ENCODE results near the gene GPC6. TPM values are rescaled to one million over a fixed set of nuclear protein-coding genes. Genes with fewer than 3 reads are reported as not detected.

GPC6 gene
- total and polyA plus RNA-seq, 2 donors (not counting 3 experiments of a cell fraction or from before 2014, with no cell fraction given) = 0.01 TPM; not detected in 1

DNA sequence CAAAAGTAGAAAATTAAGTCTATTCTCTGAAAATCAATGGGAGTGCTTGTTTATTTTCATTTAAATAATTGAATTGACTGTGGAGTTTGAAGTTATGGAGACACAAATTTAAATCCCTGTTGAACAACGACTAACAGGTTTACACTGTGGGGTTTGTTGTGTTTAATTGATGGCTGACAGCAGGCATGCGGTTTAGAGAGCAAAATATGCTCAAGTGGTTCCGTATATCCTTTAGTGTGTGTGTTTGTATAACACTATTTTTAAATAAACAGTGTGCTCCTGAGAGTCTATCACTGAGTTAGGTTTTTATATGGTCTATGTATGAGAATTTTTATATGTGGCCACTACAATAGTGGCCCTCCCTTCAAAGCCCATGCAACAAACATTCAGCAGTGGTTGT lies 332.0 kb downstream of the GPC6 start:
- Histone ChIP-seq H3K9ac (replicated peaks; ENCODE audit: extremely low read depth, insufficient read depth, low read length) (no peak overlapping the region), H2AFZ (ENCODE audit: low read depth, low read length) (no peak overlapping the region), H3K9me3 (replicated peaks; ENCODE audit: control insufficient read depth, insufficient read depth, low read length) (peaks cover 2% of the 10 kb centered on the region), H3K9me1 (replicated peaks; ENCODE audit: control insufficient read depth, extremely low read depth, insufficient read depth, low read length) (no peaks in the 10 kb centered on the region), H3K4me3 (replicated peaks in 1 of 3; ENCODE audit: insufficient read depth in 1 of 3, low read depth in 1 of 3, low read length in 3 of 3) (no peak overlapping the region), H3K79me2 (ENCODE audit: control insufficient read depth, insufficient read depth, low read length) (no peaks in the 10 kb centered on the region), H3K4me2 (ENCODE audit: insufficient read depth, low read length) (no peak overlapping the region), H3K4me1 (ENCODE audit: control insufficient read depth, extremely low read depth, insufficient read depth, low read length) (no peaks in the 10 kb centered on the region), H3K27ac (ENCODE audit: insufficient read depth, low read depth, low read length) (no peak overlapping the region), H3K27me3 (ENCODE audit: control insufficient read depth in 2 of 2, insufficient read depth in 2 of 2, low read length in 2 of 2) (no peaks in the 10 kb centered on the region), H4K20me1 (replicated peaks; ENCODE audit: control insufficient read depth, extremely low read depth, insufficient read depth, low read length) (no peaks in the 10 kb centered on the region), H3K36me3 (ENCODE audit: control insufficient read depth in 2 of 2, extremely low read depth in 1 of 2, insufficient read depth in 2 of 2, low read length in 2 of 2) (no peaks in the 10 kb centered on the region)
- dilution Hi-C loops (cut with MboI; ENCODE audit: extremely low pct_ligation_motif_present, low sequenced_read_pairs) (no loop called here), intact Hi-C loops (cut with micrococcal nuclease) (no loop called here)
- TF ChIP-seq POLR2A (IDR thresholded peaks at IDR 0.05; ENCODE audit: low read depth, low read length) = no peak
- no peak for TF ChIP-seq POLR2AphosphoS5 (IDR thresholded peaks at IDR 0.05; ENCODE audit: insufficient read depth, low read depth, low read length)
- TF ChIP-seq, protein P1, sequence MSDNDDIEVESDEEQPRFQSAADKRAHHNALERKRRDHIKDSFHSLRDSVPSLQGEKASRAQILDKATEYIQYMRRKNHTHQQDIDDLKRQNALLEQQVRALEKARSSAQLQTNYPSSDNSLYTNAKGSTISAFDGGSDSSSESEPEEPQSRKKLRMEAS (IDR thresholded peaks at IDR 0.05; ENCODE audit: insufficient read depth, insufficient read length) = no peak
- TF ChIP-seq, protein P2, sequence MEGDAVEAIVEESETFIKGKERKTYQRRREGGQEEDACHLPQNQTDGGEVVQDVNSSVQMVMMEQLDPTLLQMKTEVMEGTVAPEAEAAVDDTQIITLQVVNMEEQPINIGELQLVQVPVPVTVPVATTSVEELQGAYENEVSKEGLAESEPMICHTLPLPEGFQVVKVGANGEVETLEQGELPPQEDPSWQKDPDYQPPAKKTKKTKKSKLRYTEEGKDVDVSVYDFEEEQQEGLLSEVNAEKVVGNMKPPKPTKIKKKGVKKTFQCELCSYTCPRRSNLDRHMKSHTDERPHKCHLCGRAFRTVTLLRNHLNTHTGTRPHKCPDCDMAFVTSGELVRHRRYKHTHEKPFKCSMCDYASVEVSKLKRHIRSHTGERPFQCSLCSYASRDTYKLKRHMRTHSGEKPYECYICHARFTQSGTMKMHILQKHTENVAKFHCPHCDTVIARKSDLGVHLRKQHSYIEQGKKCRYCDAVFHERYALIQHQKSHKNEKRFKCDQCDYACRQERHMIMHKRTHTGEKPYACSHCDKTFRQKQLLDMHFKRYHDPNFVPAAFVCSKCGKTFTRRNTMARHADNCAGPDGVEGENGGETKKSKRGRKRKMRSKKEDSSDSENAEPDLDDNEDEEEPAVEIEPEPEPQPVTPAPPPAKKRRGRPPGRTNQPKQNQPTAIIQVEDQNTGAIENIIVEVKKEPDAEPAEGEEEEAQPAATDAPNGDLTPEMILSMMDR (IDR thresholded peaks at IDR 0.05; ENCODE audit: extremely low read depth in 1 of 2, insufficient read depth in 1 of 2, low read depth in 1 of 2, low read length in 2 of 2) = no peak
- TF ChIP-seq MYC (IDR thresholded peaks at IDR 0.05; ENCODE audit: low read depth, low read length) = no peak
- no peak for TF ChIP-seq EZH2 (IDR thresholded peaks at IDR 0.05; ENCODE audit: borderline replicate concordance, low read depth, low read length, severe bottlenecking)
- no peak for TF ChIP-seq FOS (IDR thresholded peaks at IDR 0.05; ENCODE audit: borderline replicate concordance, insufficient read depth, low read length)
- no peak for TF ChIP-seq GATA2 (IDR thresholded peaks at IDR 0.05; ENCODE audit: insufficient read depth, insufficient read length, low read depth, low read length)
- TF ChIP-seq JUN (IDR thresholded peaks at IDR 0.05; ENCODE audit: borderline replicate concordance, insufficient read depth, insufficient read length, low read depth) = no peak
- ChIA-PET CTCF (no interaction called here), POLR2A (no interaction called here)
- no TSS peak for BruUV-seq (replicated peaks)
- no peak for DNase-seq (ENCODE audit: low read depth, low spot score)
- FAIRE-seq = no peak

All from endothelial cell of umbilical vein (primary cell).